Measurements from ENCODE around the gene ME2.

GRCh38 chr18:50839341-50839740 is 39.6 kb upstream of the ME2 start:
- TF ChIP-seq GATA2 (IDR thresholded peaks at IDR 0.05; ENCODE audit: low read depth, low read length) (no peak), GATA3 (IDR thresholded peaks at IDR 0.05; ENCODE audit: low read depth, low read length) (no peak)

All from SH-SY5Y (cell line).